ENCODE results near the gene SCARB1.

Gene SCARB1

GRCh38 chr12:124842073-124842749, 21.5 kb downstream of the SCARB1 start:
- DNase-seq (ENCODE audit: low read depth): no peak

DNA sequence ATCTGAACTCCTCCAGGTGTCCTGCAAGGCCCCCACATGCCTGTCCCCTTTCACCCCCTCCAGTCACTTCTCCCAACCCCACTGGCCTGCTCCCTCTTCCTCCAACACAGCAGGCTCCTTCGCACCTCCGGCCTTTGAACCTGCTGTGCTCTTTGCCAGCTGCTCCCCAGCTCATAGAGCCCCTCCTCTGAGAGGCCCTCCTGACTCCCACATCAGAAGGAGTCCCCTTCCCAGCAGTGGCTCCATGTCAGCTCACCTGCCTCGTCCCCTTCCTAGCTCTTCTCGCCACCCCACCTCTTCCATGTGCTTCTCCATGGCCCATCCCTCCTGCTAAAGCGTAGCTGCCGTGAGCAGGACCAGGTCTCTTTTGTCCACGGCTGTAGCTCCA, 22.1 kb downstream of the SCARB1 start:
- no peak for DNase-seq (ENCODE audit: low read depth)

DNA sequence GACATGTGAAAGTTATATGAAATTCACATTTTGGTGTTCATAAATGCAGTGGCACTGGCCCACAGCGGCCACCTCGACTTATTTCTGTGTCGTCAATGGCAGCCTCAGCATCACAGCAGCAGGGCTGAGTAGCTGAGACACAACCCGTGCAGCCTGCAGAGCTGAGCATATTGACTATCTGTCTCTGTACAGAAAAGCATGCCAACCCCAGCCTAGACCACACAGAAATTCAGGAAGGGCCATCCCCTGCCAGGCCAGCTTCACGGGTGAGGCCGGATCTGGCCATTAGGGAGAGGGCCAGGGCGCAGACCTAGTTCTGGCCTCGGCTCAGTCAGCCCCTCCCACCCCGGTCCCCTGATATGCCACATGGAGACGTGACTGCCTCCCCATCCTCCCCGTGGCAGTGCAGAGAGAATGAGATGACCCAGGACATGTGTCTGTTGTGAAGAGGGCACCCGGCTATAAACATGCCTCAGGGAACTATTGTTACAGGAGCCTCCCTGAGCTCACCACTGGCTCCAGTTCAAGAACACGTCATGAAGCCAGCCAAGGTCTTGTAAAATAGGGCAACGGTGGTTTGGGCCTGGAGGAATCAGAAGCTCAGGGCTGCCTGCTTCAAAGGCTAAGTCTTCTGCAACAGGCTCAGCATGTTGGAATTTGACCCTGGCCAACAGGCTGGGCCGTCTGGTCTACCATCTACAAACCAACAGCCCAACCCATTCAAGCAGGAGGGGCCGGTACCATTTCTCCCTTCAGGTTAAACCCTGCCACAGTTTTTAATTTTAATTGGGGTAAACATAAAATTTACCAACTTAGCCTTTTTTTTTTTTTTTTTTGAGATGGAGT, 25.5 kb downstream of the SCARB1 start:
- peak; percentile 97 for DNase-seq (ENCODE audit: low read depth)

DNA sequence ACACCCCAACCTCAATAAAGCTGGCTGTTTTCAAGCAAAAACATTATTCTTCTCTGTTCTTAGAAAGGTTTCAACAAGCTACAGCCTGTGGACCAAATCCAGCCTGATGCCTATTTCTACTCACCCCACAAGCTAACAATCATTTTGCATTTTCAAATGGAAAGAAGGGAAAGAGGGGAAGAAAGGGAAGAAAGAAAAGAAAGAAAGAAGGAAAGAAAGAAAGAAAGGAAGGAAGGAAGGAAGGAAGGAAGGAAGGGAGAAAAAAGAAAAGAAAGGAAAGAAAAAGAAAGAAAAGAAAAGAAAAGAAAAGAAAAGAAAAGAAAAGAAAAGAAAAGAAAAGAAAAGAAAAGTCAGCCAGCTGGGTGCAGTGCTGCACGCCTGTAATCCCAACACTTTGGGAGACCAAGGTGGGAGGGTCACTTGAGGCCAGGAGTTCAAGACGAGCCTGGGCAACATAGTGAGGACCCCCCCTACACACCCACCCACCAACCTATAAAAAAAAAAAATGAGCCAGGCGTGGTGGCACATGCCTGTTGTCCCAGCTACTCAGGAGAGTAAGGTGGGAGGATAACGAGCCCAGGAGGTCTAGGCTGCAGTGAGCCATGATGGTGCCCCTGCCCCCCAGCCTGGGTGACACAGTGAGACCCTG, 26.3 kb downstream of the SCARB1 start:
- DNase-seq (ENCODE audit: low read depth): no peak

DNA sequence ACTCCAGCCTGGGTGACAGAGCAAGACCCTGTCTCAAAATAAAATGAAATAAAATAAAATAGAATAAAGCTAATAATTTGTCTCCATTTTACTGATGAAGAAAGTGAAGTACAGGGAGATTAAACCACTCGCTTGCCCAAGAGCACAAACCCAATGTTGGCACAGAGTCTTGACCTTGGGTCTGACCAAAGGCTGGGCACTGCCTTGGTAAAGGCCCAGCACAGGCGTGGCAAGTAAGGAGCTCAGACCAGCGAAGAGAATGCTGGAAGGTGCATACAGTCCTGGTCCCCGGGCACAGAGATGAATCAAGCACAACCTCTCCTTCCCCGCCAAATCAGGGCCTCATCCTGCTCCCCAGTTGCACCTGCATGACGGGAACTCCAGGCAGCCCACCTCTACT, 26.9 kb downstream of the SCARB1 start:
- DNase-seq (ENCODE audit: low read depth): no peak

DNA sequence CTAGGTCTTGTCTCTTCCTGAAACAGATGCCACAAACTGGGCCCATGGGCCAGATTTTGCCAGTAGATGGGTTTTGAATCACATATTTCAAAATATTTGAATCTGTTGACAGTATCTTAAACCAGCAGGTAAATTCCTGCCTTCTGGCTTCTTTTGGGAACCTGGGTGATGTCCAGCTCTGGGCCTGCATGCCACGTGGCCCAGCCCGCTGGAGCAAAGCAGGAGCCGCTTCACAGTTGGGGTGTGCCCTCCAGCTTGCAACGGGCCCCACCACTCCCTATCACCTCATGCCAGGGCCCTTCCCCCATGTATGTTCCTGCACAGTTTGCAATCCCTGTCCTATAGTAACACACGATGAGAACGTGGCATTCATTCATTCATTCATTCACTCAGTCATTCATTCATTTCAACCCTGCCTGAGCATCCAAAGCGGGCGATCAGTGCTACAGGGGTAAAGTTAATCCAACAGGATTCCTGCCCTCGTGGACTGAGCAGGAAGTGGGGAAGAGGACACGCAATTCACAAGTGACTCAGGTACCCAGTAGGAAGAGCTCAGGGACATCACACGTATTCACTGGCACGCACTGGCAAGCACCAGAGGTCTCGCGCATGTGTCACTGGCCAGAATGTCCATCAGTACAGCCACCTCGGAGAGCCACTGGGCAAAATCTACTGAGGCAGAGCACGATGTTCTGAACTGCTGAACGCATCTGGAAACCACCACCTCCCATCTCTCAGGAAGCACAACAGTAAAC, 27.8 kb downstream of the SCARB1 start:
- DNase-seq (ENCODE audit: low read depth): no peak

GRCh38 chr12:124834822-124835221, 28.8 kb downstream of the SCARB1 start:
- DNase-seq (ENCODE audit: low read depth): no peak

GRCh38 chr12:124833693-124834122, 30.0 kb downstream of the SCARB1 start:
- no peak for DNase-seq (ENCODE audit: low read depth)

DNA sequence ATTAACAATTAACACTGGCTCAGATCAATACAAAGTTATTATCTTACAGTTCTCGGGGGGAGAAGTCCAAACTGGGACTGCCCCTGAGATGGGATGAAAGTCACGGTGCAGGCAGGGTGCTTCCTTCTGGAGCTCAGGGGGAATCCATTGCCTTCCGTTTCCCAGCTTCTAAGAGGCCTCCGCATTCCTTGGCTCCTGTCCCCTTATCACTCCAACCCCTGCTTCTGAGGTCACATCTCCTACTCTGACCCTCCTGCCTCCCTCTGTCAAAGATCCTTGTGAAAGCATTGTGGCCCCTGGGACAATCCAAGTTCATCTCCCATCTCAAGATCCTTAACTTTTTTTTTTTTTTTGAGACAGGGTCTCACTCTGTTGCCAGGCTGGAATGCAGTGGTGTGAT, 30.8 kb downstream of the SCARB1 start:
- no peak for DNase-seq (ENCODE audit: low read depth)

GRCh38 chr12:124831590-124831989, 32.1 kb downstream of the SCARB1 start:
- DNase-seq (ENCODE audit: low read depth): no peak

- DNase-seq (ENCODE audit: low read depth): no peak
Measured at GRCh38 chr12:124830306-124830705, 33.4 kb downstream of the SCARB1 start.

GRCh38 chr12:124829708-124830304, 33.9 kb downstream of the SCARB1 start:
- DNase-seq (ENCODE audit: low read depth): no peak

DNA sequence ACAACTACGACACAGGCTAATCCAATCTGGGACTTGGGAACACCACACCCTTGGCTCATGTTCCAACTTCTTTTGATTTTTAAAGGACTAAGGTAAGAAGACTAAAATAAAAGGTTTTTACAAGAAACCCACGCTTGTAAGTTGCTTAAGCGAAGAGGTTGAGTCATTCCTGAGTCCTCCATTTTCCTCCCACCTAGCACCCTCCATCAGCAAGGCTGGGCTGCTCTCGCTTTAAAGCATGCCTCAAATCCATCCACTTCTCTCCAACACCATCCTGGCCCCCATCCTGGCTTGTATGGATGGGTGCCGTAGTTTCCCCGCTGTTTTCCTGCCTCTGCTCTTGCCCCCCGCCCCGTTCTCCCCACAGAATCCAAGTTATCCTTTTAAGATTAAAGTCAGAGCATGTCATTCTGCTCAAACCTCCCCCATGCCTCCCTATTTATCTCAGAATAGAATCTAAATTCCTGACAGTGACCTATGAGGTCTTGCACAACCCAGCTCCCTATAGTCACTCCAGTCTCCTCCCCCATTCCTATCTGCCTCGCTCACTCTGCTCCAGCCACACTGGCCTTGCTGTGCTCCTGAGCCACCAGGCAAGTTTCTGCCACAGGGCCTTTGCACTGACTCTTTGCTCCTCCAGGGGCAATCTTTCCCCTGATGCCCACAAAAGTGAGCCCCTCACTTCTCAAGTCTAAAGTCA, 34.5 kb downstream of the SCARB1 start:
- peak; percentile 71 for DNase-seq (ENCODE audit: low read depth)

DNA sequence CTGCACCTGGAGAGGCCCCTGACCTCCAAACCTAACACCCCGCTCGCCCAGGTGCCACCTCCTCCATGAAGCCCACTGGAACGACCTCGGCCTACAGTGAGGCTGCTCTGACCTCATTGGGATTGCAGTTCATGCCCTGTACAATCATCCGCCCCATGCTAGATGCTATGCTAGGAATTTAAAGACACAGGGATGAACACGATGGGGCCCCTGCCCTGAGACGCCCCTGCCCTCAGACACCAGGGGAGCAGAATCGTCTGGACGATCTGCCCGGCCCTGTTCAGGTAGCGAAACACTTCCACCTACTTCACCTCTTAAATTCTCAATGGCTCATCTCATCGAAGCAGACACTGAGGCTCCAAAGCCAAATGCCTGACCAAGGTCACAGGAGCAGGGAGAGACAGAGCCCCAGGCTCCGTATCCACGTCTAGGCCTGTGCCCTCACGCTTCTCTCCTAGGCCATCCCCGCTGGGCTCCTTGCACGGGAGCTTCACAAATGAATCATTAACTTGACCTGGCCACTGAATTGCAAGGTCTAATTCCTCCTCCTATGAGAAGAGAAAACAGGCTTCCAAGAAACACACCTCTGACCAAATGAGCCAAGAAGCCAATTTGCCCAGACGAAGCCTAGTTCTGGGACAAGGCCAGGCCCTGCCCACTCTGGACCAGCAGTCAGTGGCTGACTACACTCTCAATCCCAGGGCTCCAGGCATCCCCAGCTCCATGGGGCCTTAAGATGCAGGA, 35.2 kb downstream of the SCARB1 start:
- DNase-seq (ENCODE audit: low read depth): peak; percentile 41

GRCh38 chr12:124827588-124828184, 36.0 kb downstream of the SCARB1 start:
- DNase-seq (ENCODE audit: low read depth): no peak

- DNase-seq (ENCODE audit: low read depth): no peak
Measured at GRCh38 chr12:124824195-124824594, 39.5 kb downstream of the SCARB1 start.

- no peak for DNase-seq (ENCODE audit: low read depth)
Measured at GRCh38 chr12:124823272-124823970, 40.2 kb downstream of the SCARB1 start.

GRCh38 chr12:124822218-124822617, 41.4 kb downstream of the SCARB1 start:
- DNase-seq (ENCODE audit: low read depth): no peak

Measured in GM04503 (cell line).